GM23248 (cell line): ENCODE data around the gene GRAMD1B. TPM values are rescaled to one million over a fixed set of nuclear protein-coding genes. Genes with fewer than 3 reads are reported as not detected.

Experiments
- DNase-seq: peaks from one replicate; pipeline ENCODE4 v3.0.0-alpha.2; 2015
- H2AFZ ChIP-seq: fragments of 200-600 bp; sonication (generic); 2 replicates; pipeline ENCODE4 v1.6.1; 2016; ENCODE audit warnings: antibody characterized with exemption
- H3F3A ChIP-seq: fragments of 200-600 bp; sonication (generic); 2 replicates; pipeline ENCODE4 v1.6.1; 2016; ENCODE audit warnings: mild to moderate bottlenecking, antibody characterized with exemption, mixed run types; ENCODE audit not compliant: insufficient read depth
- H3K27ac ChIP-seq: fragments of 200-600 bp; sonication (generic); 2 replicates; pipeline ENCODE4 v1.5.1; 2016; ENCODE audit warnings: mild to moderate bottlenecking
- H3K27me3 ChIP-seq: fragments of 200-600 bp; sonication (generic); replicated peaks from 2 replicates; pipeline ENCODE4 v1.6.1; 2016; ENCODE audit warnings: mild to moderate bottlenecking; ENCODE audit not compliant: insufficient read depth
- H3K36me3 ChIP-seq: fragments of 200-600 bp; sonication (generic); 2 replicates; pipeline ENCODE4 v1.6.1; 2016; ENCODE audit warnings: low read depth, mild to moderate bottlenecking
- H3K4me1 ChIP-seq: fragments of 200-600 bp; sonication (generic); 2 replicates; pipeline ENCODE4 v1.6.1; 2016; ENCODE audit warnings: mild to moderate bottlenecking; ENCODE audit not compliant: insufficient read depth
- H3K4me2 ChIP-seq: fragments of 200-600 bp; sonication (generic); one replicate; pipeline ENCODE4 v1.6.1; 2016; ENCODE audit warnings: mild to moderate bottlenecking; ENCODE audit not compliant: unreplicated experiment
- H3K4me3 ChIP-seq: fragments of 200-600 bp; sonication (generic); 2 replicates; pipeline ENCODE4 v1.5.1; 2016; ENCODE audit warnings: mild to moderate bottlenecking
- H3K79me2 ChIP-seq: fragments of 200-600 bp; sonication (generic); 2 replicates; pipeline ENCODE4 v1.6.1; 2016; ENCODE audit warnings: mild to moderate bottlenecking; ENCODE audit not compliant: insufficient read depth
- H3K9ac ChIP-seq: fragments of 200-600 bp; sonication (generic); 2 replicates; pipeline ENCODE4 v1.6.1; 2016; ENCODE audit warnings: mild to moderate bottlenecking
- H3K9me2 ChIP-seq: fragments of 200-600 bp; sonication (generic); 2 replicates; pipeline ENCODE4 v1.6.1; 2016; ENCODE audit warnings: mixed run types, mild to moderate bottlenecking, moderate library complexity; ENCODE audit not compliant: insufficient read depth
- H3K9me3 ChIP-seq: fragments of 200-600 bp; sonication (generic); one replicate; pipeline ENCODE4 v1.6.1; 2017; ENCODE audit warnings: low read depth
- H4K20me1 ChIP-seq: fragments of 200-600 bp; sonication (generic); 2 replicates; pipeline ENCODE4 v1.6.0; 2016; ENCODE audit not compliant: insufficient read depth
- EZH2 ChIP-seq: fragments of 200-600 bp; sonication (generic); IDR thresholded peaks from 2 replicates; pipeline ENCODE4 v1.6.1; 2018; ENCODE audit warnings: antibody characterized with exemption, mild to moderate bottlenecking; ENCODE audit not compliant: insufficient read depth, poor library complexity, severe bottlenecking
- EZH2phosphoT487 ChIP-seq: fragments of 200-600 bp; sonication (generic); IDR thresholded peaks from 2 replicates; pipeline ENCODE4 v1.6.1; 2018; ENCODE audit warnings: antibody characterized with exemption, moderate library complexity, mild to moderate bottlenecking, low read depth; ENCODE audit not compliant: insufficient read depth
- WGBS, 2 experiments: methylation state at CpG; one replicate each; pipeline ENCODE4 v1.1.6; 2015 to 2017; ENCODE audit warnings: low lambda C conversion rate in 2 of 2, low coverage in 1 of 2; ENCODE audit errors: missing lambda C conversion rate in 2 of 2; 5-methylcytosine and 5-hydroxymethylcytosine counted together
- in situ Hi-C: fragments of 300-500 bp; cut with MboI; formaldehyde crosslinking; loops from 2 replicates; pipeline ENCODE4 v1.15.0; 2020
- polyA plus RNA-seq: library from polyadenylated mRNA; unstranded; fragments of >200 nt; fragmentation: Nextera tagmentation; extraction: Ambion mirVana; gene quantifications from 2 replicates; pipeline ENCODE4 v1.2.1, GENCODE V29; 2016
- total RNA-seq: library from RNA; depleted of rRNA; stranded (reverse); fragments of >200 nt; shearing (Covaris generic); gene quantifications from 2 replicates; pipeline ENCODE4 v1.2.3, GENCODE V29; 2014

Gene GRAMD1B
- total and polyA plus RNA-seq, 2 experiments from 2014 or later: 4.1 to 14.8 TPM

DNA sequence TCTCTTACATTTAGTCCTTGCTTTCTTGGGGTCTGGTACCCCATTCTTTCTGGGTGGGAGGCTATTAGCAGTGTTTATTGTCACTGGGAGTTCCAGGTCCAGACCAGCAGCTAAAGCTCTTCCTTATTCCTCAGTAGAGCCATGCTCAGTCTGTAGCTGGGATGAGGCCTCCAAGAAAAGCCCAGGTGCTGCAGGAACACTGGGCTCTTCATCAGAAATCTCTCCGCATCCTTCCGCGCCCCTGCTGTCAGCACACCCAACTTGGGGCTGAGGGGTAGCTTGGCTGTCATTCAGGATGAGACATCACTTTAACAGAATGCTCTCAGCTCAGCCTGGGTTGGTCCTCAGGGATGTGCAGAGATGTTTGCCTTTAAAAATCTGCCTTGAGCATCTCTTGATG is 97.5 kb downstream of the GRAMD1B start:
- 100% methylated on average over 3 of the region's 3 CpGs for WGBS, 2 experiments
- H3K9ac ChIP-seq: no peak overlapping the region
- no peak overlapping the region for H2AFZ ChIP-seq
- no peaks in the 10 kb centered on the region for H3K36me3 ChIP-seq
- TF ChIP-seq EZH2: no peak
- TF ChIP-seq EZH2phosphoT487: no peak
- H3K9me3 ChIP-seq: no peaks in the 10 kb centered on the region
- no peak overlapping the region for H3K4me2 ChIP-seq
- H3F3A ChIP-seq: no peaks in the 10 kb centered on the region
- no peak for DNase-seq
- H3K79me2 ChIP-seq: peaks cover 65% of the 10 kb centered on the region
- H3K27me3 ChIP-seq: no peaks in the 10 kb centered on the region
- no peaks in the 10 kb centered on the region for H4K20me1 ChIP-seq
- no peaks in the 10 kb centered on the region for H3K9me2 ChIP-seq
- H3K4me1 ChIP-seq: peaks cover 12% of the 10 kb centered on the region; the same call in 1 of the 2 replicates
- no peak overlapping the region for H3K4me3 ChIP-seq
- in situ Hi-C loops: no loop called here
- no peak overlapping the region for H3K27ac ChIP-seq

DNA sequence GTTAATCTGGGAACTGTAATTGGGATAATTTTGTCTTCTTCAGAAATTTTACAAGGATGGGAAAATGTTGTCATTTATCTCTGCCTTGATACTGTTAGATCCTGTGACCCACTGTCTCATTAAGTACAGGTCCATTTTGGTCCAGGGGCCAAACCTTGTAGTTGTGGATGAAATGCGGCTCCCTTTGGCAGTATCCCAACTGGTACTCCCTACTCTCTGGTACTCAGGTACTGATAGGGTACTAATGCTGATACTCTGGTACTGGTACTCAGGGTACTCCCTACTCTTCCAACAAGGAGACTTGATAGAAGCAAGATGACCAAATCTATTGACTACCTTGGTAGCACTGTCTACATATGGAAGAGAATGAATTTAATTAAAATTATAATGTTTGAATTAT is 97.9 kb downstream of the GRAMD1B start:
- Histone ChIP-seq H3K27me3 (no peaks in the 10 kb centered on the region), H3K79me2 (peaks cover 65% of the 10 kb centered on the region), H3K4me1 (peaks cover 12% of the 10 kb centered on the region; the same call in 1 of the 2 replicates), H2AFZ (no peak overlapping the region), H3K27ac (no peak overlapping the region), H3K4me2 (no peak overlapping the region), H3F3A (no peaks in the 10 kb centered on the region), H3K9ac (no peak overlapping the region), H3K9me2 (no peaks in the 10 kb centered on the region), H3K9me3 (no peaks in the 10 kb centered on the region), H3K36me3 (no peaks in the 10 kb centered on the region), H4K20me1 (no peaks in the 10 kb centered on the region), H3K4me3 (no peak overlapping the region)
- TF ChIP-seq EZH2phosphoT487: no peak
- TF ChIP-seq EZH2: no peak
- in situ Hi-C loops: no loop called here
- WGBS, 2 experiments: 90 to 93% methylated on average over 1 of the region's 1 CpG
- no peak for DNase-seq

DNA sequence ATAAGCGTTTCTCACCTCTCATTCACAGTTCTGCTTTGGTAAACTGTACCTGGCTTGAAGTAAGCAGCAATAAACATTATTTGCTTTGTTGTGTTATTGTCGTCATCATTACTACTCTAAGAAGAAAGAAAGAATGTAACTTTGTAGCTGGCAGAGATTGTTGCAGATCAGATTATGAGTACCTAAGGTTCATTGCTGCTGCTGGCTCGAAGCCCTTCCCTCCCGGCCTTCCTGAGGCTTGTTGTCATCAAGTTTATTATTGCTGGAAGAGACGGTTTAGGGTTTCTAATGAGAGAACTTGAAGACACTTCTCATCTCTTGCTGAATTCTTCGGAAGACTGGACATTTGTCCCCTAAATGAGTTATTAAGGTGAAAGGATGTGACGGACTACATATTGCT is 101.3 kb downstream of the GRAMD1B start:
- Histone ChIP-seq H3K27ac (no peak overlapping the region), H3K9me3 (no peaks in the 10 kb centered on the region), H3K4me2 (no peak overlapping the region), H3K79me2 (peaks cover 62% of the 10 kb centered on the region), H3F3A (no peaks in the 10 kb centered on the region), H3K9me2 (no peaks in the 10 kb centered on the region), H4K20me1 (no peaks in the 10 kb centered on the region), H3K4me3 (no peak overlapping the region), H3K27me3 (no peaks in the 10 kb centered on the region), H3K4me1 (peaks cover 3% of the 10 kb centered on the region), H2AFZ (no peak overlapping the region), H3K9ac (no peak overlapping the region), H3K36me3 (no peaks in the 10 kb centered on the region)
- DNase-seq: no peak
- 92 to 94% methylated on average over 7 of the region's 7 CpGs for WGBS, 2 experiments
- no peak for TF ChIP-seq EZH2phosphoT487
- no peak for TF ChIP-seq EZH2
- in situ Hi-C loops: no loop called here

DNA sequence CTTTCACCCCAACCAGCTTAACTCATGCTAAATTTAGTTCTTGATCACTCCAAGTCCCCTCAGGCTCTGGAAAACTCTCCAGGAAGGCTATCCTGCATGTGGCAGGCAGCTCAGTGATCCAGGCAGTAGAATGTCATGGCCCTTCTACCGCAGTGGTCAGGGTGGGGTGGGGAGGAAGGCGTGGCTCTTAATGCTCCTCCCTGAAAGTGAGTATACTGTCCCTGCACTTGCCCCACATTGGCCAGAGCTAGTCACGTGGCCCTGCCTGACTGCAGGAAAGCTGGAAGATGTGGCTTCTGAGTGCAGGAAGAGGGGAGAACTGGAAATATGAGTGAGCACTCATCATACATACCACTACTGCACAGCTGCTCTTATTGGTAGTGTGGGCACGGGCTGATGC is 102.1 kb downstream of the GRAMD1B start:
- Histone ChIP-seq H4K20me1 (no peaks in the 10 kb centered on the region), H2AFZ (no peak overlapping the region), H3K9ac (no peak overlapping the region), H3K36me3 (no peaks in the 10 kb centered on the region), H3K4me3 (no peak overlapping the region), H3K9me3 (no peaks in the 10 kb centered on the region), H3F3A (peaks cover 2% of the 10 kb centered on the region), H3K4me1 (peaks cover 11% of the 10 kb centered on the region), H3K4me2 (no peak overlapping the region), H3K27me3 (no peaks in the 10 kb centered on the region), H3K9me2 (no peaks in the 10 kb centered on the region), H3K79me2 (peaks cover 63% of the 10 kb centered on the region), H3K27ac (no peak overlapping the region)
- TF ChIP-seq EZH2phosphoT487 (no peak), EZH2 (no peak)
- DNase-seq: no peak
- in situ Hi-C loops: no loop called here
- 75 to 84% methylated on average over 4 of the region's 4 CpGs for WGBS, 2 experiments

DNA sequence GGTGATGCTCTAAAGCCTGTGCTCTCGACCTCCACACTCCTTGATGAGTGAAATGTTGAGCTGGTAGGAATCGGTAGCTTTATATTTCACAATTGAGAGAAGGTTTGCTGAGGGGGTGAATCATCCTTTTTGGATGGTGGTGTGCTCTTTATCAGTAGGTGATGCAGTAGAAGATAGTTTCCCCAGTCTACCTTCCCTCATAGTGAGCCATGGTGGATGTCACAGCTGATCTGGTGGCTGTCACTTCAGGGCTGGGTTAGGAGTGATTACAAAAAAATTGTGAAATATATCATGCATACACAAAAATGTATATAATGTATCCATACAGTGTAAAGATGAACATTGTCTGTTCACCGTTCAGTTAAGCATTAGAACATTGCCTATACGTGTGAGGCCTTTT is 105.3 kb downstream of the GRAMD1B start:
- Histone ChIP-seq H3K36me3 (no peaks in the 10 kb centered on the region), H4K20me1 (no peaks in the 10 kb centered on the region), H2AFZ (no peak overlapping the region), H3K4me1 (peaks cover 12% of the 10 kb centered on the region), H3F3A (peaks cover 6% of the 10 kb centered on the region), H3K79me2 (peaks cover 81% of the 10 kb centered on the region), H3K27ac (no peak overlapping the region), H3K9me2 (no peaks in the 10 kb centered on the region), H3K4me2 (no peak overlapping the region), H3K9ac (no peak overlapping the region), H3K9me3 (no peaks in the 10 kb centered on the region), H3K4me3 (no peak overlapping the region), H3K27me3 (no peaks in the 10 kb centered on the region)
- in situ Hi-C loops: no loop called here
- peak; percentile 44 for DNase-seq
- TF ChIP-seq EZH2phosphoT487 (no peak), EZH2 (no peak)
- 60 to 68% methylated on average over 4 of the region's 4 CpGs for WGBS, 2 experiments
